HG03095 (cell line): ENCODE measurements around the gene NEDD4L.
"Not testable (repeated sequence)": the region's sequence is repeated elsewhere in the genome, so short reads cannot be mapped to it uniquely, and the experiment has no call there.

ENCODE experiments used
- ATAC-seq: cut with Tn5 transposase; IDR thresholded peaks from one replicate; pipeline ENCODE4 v1.9.1; 2021; ENCODE audit warnings: moderate library complexity; ENCODE audit not compliant: unreplicated experiment

Gene NEDD4L

GRCh38 chr18:58148954-58149471 is 105.0 kb downstream of the NEDD4L start:
- ATAC-seq = peak; percentile 70

DNA sequence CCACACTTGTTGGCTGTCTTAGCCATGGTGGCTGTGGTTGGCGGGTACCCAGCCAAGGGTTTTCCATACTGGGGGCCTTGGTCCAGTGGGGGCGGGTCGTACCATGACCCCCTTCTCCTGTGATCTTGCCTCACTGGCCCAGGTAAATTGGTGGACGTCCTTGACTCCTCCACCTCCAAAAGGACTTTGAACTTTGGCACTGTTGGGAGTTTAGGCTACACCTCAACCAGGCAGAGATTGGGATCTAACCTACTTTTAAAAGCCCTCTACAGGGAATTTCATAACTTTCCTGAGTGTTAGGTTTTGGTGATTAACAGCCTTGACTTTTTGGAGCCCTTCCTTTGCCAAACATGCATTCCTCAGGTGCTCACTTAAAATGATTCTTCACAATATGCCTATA is 106.7 kb downstream of the NEDD4L start:
- no peak for ATAC-seq

DNA sequence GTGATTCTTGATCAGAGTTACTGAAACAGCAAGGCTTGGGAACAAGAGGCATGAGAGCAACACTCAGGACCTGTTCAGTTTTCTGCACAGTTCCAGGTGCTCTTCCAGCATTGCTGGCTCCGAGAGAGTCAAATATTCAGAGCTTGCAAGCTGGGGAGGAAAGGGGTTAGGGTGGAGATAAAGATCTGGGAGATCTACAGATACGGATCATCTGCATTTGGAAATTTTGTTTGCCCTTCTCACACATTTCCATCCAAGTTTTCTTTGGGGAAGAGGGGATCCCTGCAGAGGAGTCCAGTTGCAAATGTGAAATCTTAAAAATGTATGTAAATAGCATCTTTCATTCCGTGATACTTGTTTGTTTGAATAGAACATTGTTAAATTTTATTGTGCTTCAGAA is 108.2 kb downstream of the NEDD4L start:
- ATAC-seq = no peak

- ATAC-seq = no peak
These were observed 108.9 kb downstream of the NEDD4L start for GRCh38 chr18:58152891-58153290.

- ATAC-seq = no peak
These were observed 112.5 kb downstream of the NEDD4L start for GRCh38 chr18:58156516-58156915.

GRCh38 chr18:58157237-58157636 is 113.2 kb downstream of the NEDD4L start:
- ATAC-seq = no peak

- no peak for ATAC-seq
These were observed 114.0 kb downstream of the NEDD4L start for GRCh38 chr18:58158008-58158407.

DNA sequence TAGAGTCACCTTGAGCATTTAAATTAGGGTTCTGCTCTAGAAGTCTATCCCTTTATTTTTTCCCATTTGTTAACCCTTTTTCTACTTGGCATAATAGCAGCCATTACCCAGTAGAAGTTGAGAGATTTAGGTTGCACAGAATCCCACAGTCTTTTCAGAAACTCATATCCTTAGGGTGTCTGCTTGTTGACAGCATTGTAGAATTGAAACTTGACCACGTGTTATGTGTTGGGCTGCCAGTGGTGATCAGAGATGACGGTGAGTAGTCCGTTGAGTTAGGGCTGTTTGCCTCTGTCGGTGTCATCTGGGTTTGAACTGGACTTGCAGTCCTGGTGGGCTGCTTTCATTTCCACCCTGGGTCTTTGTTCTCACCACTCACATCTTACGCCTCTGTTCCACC is 114.4 kb downstream of the NEDD4L start:
- no peak for ATAC-seq

DNA sequence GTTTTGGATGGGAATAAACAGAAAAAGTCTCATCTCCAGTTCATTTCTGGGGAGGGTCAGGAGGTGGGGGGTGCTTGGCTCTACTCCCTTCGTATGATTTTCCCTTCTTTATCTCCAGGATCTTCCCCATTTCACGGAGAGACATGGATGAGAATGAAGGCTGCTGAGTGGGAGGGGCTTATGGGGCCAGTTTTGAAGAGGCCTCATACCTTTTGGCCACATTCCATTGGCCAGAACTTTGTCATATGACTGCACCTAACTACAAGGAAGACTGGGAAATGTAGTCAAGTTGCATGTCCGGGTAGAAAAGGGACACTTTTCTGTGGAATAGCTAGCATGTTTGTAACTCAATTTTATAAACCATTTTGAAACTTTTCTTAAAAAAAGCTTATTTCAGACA is 117.6 kb downstream of the NEDD4L start:
- no peak for ATAC-seq

GRCh38 chr18:58162127-58162526 is 118.1 kb downstream of the NEDD4L start:
- ATAC-seq = no peak

- no peak for ATAC-seq
These were observed 119.1 kb downstream of the NEDD4L start for GRCh38 chr18:58163004-58163590.

DNA sequence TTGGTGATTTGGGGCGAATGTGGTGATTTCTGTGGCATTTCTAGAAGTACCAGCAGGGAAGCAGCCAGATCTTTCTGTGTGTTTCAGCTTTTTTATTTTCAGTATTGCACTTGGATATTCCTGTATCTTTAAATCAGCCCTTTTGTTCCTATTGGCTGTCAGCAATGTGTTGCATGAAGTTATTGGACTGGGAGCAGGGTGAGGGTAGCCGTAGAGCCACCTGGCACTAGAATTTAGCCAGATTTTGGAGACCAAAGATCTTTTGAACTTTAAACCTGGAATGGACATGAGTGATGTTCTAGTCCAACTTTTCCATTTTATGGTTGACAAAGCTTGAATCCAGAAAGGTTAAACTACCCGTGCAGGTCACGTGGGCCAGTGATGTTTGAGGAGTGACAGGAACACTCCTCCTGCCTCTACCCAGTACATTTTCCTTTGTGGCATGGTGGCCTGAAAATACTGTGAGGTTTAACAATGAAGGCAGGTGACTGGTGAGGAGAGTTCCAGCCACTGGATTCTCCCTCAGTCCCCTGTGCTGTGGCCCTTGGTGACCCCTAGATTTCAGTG is 122.3 kb downstream of the NEDD4L start:
- no peak for ATAC-seq

- ATAC-seq = no peak
These were observed 123.0 kb downstream of the NEDD4L start for GRCh38 chr18:58167073-58167472.

DNA sequence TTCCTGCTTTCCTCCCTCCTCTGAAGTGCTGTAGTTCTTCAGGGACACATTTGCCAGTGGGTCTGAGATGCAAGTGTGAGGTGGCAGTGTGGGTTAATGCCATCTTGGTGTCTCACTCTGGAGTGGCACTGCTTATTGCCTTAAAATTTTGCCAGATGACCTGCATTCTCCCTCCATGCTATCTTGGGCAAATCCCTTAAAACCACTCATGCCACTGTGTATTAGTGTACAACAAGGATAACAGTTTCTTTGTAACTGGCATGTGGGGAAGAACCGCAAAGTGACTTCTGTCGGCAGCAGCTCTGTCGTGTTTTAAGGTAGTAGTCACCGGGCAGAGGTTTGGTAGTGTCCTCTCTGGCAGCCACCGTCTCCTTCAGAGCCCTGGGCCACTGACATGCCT is 124.2 kb downstream of the NEDD4L start:
- no peak for ATAC-seq

DNA sequence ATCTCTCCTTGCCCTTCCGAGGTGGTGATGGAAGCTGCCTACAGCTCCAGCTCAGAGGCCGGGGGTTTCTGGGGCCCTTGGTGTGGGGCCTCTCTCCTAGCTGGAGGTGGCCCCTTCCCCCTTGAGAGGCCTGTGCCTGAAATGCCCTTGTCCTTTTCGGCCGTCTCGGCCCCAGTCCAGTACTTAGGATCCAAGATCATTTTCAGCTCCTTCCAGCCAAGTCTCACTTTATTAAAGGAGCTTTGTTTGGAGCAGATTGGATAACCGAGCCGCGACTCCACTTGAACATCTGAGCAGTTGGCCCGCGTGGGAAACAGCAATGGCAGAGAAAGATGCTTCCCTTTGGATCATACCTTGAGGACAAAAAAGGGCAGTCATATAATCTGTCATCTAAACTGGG is 125.0 kb downstream of the NEDD4L start:
- no peak for ATAC-seq

DNA sequence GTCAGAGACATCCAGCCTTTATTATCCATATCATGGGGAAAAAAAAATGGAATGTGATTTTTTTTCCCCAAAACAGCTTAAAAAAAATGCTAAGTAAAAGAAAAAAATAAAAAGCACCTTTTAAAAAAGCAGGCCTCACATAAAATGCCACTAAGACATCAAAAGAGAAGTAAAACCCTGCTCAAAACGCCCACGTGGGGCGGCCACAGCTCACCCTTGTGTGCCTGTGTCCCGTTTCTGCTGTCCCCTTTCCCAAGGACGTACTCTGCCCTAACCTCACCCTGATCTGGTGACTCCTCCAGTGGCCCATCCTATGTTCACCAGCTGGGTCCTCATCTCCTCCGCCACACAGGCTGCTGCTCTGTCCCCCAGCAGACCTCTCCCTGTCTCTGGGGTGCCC is 125.4 kb downstream of the NEDD4L start:
- ATAC-seq = no peak

GRCh38 chr18:58170036-58170435 is 126.0 kb downstream of the NEDD4L start:
- ATAC-seq = not testable (repeated sequence)

GRCh38 chr18:58172031-58172430 is 128.0 kb downstream of the NEDD4L start:
- no peak for ATAC-seq

DNA sequence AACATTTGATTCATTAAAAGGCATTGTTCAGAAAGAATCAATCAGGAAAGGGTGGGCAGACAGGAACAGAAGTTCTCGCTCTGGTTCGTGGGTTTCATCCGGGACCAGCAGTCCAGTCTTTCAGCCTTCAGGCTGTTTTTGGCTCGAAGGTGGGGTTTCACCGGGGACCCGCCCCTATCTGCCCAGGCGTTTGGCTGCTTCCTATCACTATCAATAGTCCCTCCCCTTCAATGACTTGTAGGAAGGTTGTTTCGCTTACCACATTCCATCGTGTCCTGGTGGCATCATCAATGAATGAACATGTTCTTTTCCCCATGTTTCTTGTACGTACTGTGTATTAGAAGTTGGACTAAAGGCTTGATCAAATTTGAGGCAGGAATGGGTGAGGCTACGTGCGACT is 130.3 kb downstream of the NEDD4L start:
- ATAC-seq = no peak

DNA sequence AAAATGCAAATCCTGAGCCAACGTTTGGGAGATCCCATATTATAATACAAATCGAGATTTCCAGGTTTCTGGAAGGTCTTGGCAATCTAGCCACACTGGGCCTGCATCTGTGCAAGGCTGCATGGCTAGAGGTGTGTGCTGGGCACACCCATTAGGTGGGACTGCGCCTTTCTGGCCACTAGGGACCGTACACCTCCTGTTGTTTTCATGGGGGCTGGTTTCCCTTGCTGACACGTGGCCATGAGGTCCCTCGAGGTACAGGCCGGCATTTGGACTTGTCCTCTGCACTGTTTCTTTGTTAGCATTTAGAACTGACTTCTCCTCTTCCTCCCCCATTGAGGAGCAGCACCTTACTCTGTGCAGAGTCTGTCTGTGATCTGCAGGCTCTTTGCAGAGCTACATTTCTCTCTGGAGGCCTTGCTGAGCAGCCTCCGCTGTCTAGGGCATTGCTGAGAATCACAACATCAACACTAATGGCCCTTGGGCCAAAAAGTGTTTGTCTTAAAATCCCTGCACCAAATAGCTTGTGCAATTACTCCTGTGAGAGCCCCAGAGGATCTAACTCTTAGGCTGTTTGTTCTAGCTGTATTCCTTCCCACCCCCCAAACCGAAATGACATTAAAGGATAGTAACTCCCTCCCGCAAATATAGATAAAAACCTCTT is 131.2 kb downstream of the NEDD4L start:
- no peak for ATAC-seq

DNA sequence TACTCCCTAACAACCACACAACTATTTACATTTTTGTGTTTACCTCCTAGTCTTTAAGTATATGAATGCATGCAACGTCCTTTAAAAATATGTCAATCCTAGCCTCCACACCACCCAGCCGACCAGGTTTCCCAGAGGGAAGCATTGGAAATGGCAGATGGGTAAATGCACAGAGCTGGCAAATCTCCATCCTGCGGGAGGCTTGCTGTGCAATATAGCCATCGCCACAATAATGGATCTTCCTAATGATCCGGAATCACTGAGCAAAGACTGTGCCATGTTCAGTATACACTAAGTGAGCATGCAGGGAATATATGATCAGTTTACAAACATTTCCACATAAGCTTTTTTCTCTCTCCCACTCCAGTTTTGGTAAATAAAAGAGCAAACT is 131.8 kb downstream of the NEDD4L start:
- ATAC-seq = no peak

DNA sequence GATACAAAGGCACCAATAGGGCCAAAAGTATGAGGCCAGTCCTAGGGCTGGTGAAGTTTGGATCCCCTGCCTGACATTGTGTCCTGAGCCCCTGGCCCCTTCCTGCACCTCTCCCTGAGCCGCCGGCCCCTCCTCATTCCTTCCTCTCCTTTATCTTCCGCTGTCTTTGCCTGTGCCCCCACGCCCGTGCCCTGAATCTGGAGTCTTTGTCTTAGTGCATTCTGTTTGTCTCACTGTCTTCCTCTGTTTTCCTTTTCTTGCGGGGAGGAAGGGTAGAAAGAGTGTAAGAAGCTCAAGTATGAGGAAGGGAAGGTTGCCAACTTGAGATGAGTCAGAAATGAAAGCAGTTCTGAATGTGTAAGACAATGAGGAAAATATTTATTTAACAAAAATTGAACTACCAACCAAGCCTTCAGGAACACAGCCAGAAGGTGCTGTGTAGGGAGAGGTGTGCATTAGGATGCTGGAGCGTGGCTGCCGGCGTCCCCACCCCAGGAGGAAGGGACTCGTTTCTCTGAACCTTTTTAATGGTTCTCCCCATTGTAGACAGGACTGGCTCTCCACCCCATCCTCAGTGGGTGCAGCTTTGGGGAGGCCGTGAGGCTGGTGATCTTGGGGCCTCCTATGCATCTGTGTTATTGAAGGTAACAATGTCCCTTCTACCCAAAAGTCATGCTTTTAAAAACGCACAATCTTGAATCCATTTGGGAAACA is 133.1 kb downstream of the NEDD4L start:
- no peak for ATAC-seq
